OCI-LY1 (cell line): ENCODE measurements around the gene TXLNG.

Experiments used
- CTCF ChIP-seq: fragments of 200-600 bp; sonication (generic), shearing (Covaris generic); IDR thresholded peaks from 2 replicates; pipeline ENCODE4 v1.5.1; 2017; ENCODE audit warnings: mild to moderate bottlenecking, antibody characterized with exemption, low read length, moderate library complexity, mixed read lengths
- EZH2 ChIP-seq: fragments of 200-600 bp; sonication (generic), shearing (Covaris generic); IDR thresholded peaks from 2 replicates; pipeline ENCODE4 v1.8.0; 2017; ENCODE audit warnings: borderline replicate concordance, mixed run types, mild to moderate bottlenecking, antibody characterized with exemption, low read length, moderate library complexity, mixed read lengths

GRCh38 chrX:16867947-16868346 lies 81.7 kb downstream of the TXLNG start:
- TF ChIP-seq CTCF (no peak), EZH2 (no peak)
